SU-DHL-6 (cell line): ENCODE measurements around the gene CHIT1.

Experiments
- H2AFZ ChIP-seq: fragments of 200-600 bp; sonication (generic); 2 replicates; pipeline ENCODE4 v1.6.1; 2014; ENCODE audit warnings: low read depth, mild to moderate bottlenecking, moderate library complexity, mixed read lengths, antibody characterized with exemption, low read length; ENCODE audit not compliant: severe bottlenecking
- H3F3A ChIP-seq: fragments of 200-600 bp; shearing (Covaris generic); 2 replicates; pipeline ENCODE4 v1.6.0; 2016; ENCODE audit warnings: antibody characterized with exemption, mild to moderate bottlenecking; ENCODE audit not compliant: insufficient read depth
- H3K27ac ChIP-seq: fragments of 200-600 bp; sonication (generic); 2 replicates; pipeline ENCODE4 v1.5.1; 2016; ENCODE audit warnings: low read depth, mild to moderate bottlenecking, low read length, moderate library complexity, mixed read lengths
- H3K27me3 ChIP-seq: fragments of 200-600 bp; sonication (generic), shearing (Covaris generic); 2 replicates; pipeline ENCODE4 v1.6.0; 2014; ENCODE audit warnings: mild to moderate bottlenecking, low read length
- H3K36me3 ChIP-seq: fragments of 200-600 bp; sonication (generic); 2 replicates; pipeline ENCODE4 v1.6.1; 2014; ENCODE audit warnings: mild to moderate bottlenecking, low read length, mixed read lengths
- H3K4me2 ChIP-seq: fragments of 300-600, 200-600 bp; shearing (Covaris generic), sonication (generic); 2 replicates; pipeline ENCODE4 v1.6.0; 2014; ENCODE audit warnings: low read length, low read depth, mild to moderate bottlenecking; ENCODE audit not compliant: poor library complexity, severe bottlenecking
- H3K4me3 ChIP-seq: fragments of 200-600 bp; sonication (generic); 2 replicates; pipeline ENCODE4 v1.5.1; 2014; ENCODE audit warnings: antibody characterized with exemption, low read length, mild to moderate bottlenecking, mixed read lengths; ENCODE audit not compliant: insufficient read depth, poor library complexity, severe bottlenecking
- H3K79me2 ChIP-seq: fragments of 200-600 bp; sonication (generic); 2 replicates; pipeline ENCODE4 v1.6.1; 2014; ENCODE audit warnings: mild to moderate bottlenecking, low read length, moderate library complexity; ENCODE audit not compliant: insufficient read depth
- H3K9ac ChIP-seq: fragments of 200-600 bp; sonication (generic); 2 replicates; pipeline ENCODE4 v1.7.0; 2014; ENCODE audit warnings: mild to moderate bottlenecking, low read length
- H3K9me2 ChIP-seq: fragments of 200-600 bp; sonication (generic); replicated peaks from 2 replicates; pipeline ENCODE4 v1.6.1; 2014; ENCODE audit warnings: low read length; ENCODE audit not compliant: insufficient read depth
- H3K9me3 ChIP-seq: fragments of 200-600 bp; sonication (generic); 2 replicates; pipeline ENCODE4 v1.6.1; 2014; ENCODE audit warnings: low read length, mixed read lengths; ENCODE audit not compliant: insufficient read depth
- H4K20me1 ChIP-seq: fragments of 200-600 bp; sonication (generic); 2 replicates; pipeline ENCODE4 v1.6.1; 2014; ENCODE audit warnings: low read depth, mild to moderate bottlenecking, antibody characterized with exemption, low read length, moderate library complexity, mixed read lengths
- CTCF ChIP-seq: fragments of 200-600 bp; sonication (generic); IDR thresholded peaks from one replicate; pipeline ENCODE4 v1.5.1; 2017; ENCODE audit warnings: antibody characterized with exemption, mild to moderate bottlenecking, low read length, moderate library complexity; ENCODE audit not compliant: insufficient read depth, poor library complexity, severe bottlenecking
- EZH2phosphoT487 ChIP-seq: fragments of 200-600 bp; sonication (generic), shearing (Covaris generic); conservative IDR thresholded peaks from 2 replicates; pipeline ENCODE4 v1.6.1; 2018; ENCODE audit warnings: mild to moderate bottlenecking, antibody characterized with exemption, low read length, moderate library complexity, mixed read lengths

CHIT1 gene

GRCh38 chr1:203187689-203188264, 41.7 kb downstream of the CHIT1 start:
- H2AFZ ChIP-seq, result no peak overlapping the region
- H3K9me3 ChIP-seq, result no peaks in the 10 kb centered on the region
- no peaks in the 10 kb centered on the region for H3K36me3 ChIP-seq
- no peaks in the 10 kb centered on the region for H3F3A ChIP-seq
- no peak overlapping the region for H3K4me2 ChIP-seq
- H3K79me2 ChIP-seq, result no peaks in the 10 kb centered on the region
- no peaks in the 10 kb centered on the region for H4K20me1 ChIP-seq
- H3K27ac ChIP-seq, result no peak overlapping the region
- TF ChIP-seq CTCF (no peak), EZH2phosphoT487 (no peak)
- no peaks in the 10 kb centered on the region for H3K27me3 ChIP-seq
- no peak overlapping the region for H3K9ac ChIP-seq
- H3K4me3 ChIP-seq, result no peak overlapping the region
- no peaks in the 10 kb centered on the region for H3K9me2 ChIP-seq

- H3F3A ChIP-seq, result no peaks in the 10 kb centered on the region
- H3K36me3 ChIP-seq, result no peaks in the 10 kb centered on the region
- H2AFZ ChIP-seq, result no peak overlapping the region
- H3K9me2 ChIP-seq, result no peaks in the 10 kb centered on the region
- H3K27me3 ChIP-seq, result no peaks in the 10 kb centered on the region
- H3K9me3 ChIP-seq, result no peaks in the 10 kb centered on the region
- H3K9ac ChIP-seq, result no peak overlapping the region
- no peak overlapping the region for H3K4me3 ChIP-seq
- no peak for TF ChIP-seq EZH2phosphoT487
- TF ChIP-seq CTCF, result no peak
- H3K27ac ChIP-seq, result no peak overlapping the region
- H3K79me2 ChIP-seq, result no peaks in the 10 kb centered on the region
- H3K4me2 ChIP-seq, result no peak overlapping the region
- no peaks in the 10 kb centered on the region for H4K20me1 ChIP-seq
These were observed 42.2 kb downstream of the CHIT1 start for GRCh38 chr1:203187304-203187685.

GRCh38 chr1:203186446-203187303, 42.8 kb downstream of the CHIT1 start, which contains the start of gene CHI3L1:
TSS of gene CHI3L1 (minus strand) at chr1:203186704. CDS start at chr1:203186623, 81 bp downstream.
- Histone ChIP-seq H3K36me3 (no peaks in the 10 kb centered on the region), H2AFZ (no peak within 1 kb of the TSS), H3K4me2 (no peak within 1 kb of the TSS), H3K9ac (no peak within 1 kb of the TSS), H3F3A (no peaks in the 10 kb centered on the region), H3K9me3 (no peaks in the 10 kb centered on the region), H4K20me1 (no peaks in the 10 kb centered on the region), H3K27me3 (no peaks in the 10 kb centered on the region), H3K79me2 (no peaks in the 10 kb centered on the region), H3K9me2 (no peaks in the 10 kb centered on the region), H3K4me3 (no peak within 1 kb of the TSS), H3K27ac (no peak within 1 kb of the TSS)
- TF ChIP-seq EZH2phosphoT487, result no peak
- TF ChIP-seq CTCF, result no peak
